ENCODE data around the gene VDAC1.
"Not testable (repeated sequence)": the region's sequence is repeated elsewhere in the genome, so short reads cannot be mapped to it uniquely, and the experiment has no call there.

Gene VDAC1

GRCh38 chr5:134004626-134005416, at the start of gene VDAC1:
Gene VDAC1 (minus strand): TSS chr5:134004975. CDS start chr5:133993012, 11,963 bp downstream.
- DNase-seq = peak; percentile 22 to 42

GRCh38 chr5:134053840-134054338, 49.1 kb upstream of the VDAC1 start:
- DNase-seq = no peak

- DNase-seq = no peak
Measured at GRCh38 chr5:134053314-134053839, 48.6 kb upstream of the VDAC1 start.

GRCh38 chr5:134051305-134051704, 46.5 kb upstream of the VDAC1 start:
- DNase-seq = no peak

GRCh38 chr5:134048864-134049263, 44.1 kb upstream of the VDAC1 start:
- no peak for DNase-seq

GRCh38 chr5:134047687-134048056, 42.9 kb upstream of the VDAC1 start:
- no peak for DNase-seq

- DNase-seq = no peak
Measured at GRCh38 chr5:134046801-134047686, 42.3 kb upstream of the VDAC1 start.

GRCh38 chr5:134046330-134046729, 41.6 kb upstream of the VDAC1 start:
- no peak for DNase-seq

- no peak for DNase-seq
Measured at GRCh38 chr5:134043793-134044792, 39.3 kb upstream of the VDAC1 start.

GRCh38 chr5:134041570-134042411, 37.0 kb upstream of the VDAC1 start:
- no peak for DNase-seq

GRCh38 chr5:134038138-134038537, 33.4 kb upstream of the VDAC1 start:
- DNase-seq = no peak

GRCh38 chr5:134037160-134037559, 32.4 kb upstream of the VDAC1 start:
- DNase-seq = no peak

- no peak for DNase-seq
Measured at GRCh38 chr5:134034326-134034725, 29.6 kb upstream of the VDAC1 start.

GRCh38 chr5:134030303-134030964, 25.7 kb upstream of the VDAC1 start:
- not testable (repeated sequence) for DNase-seq

- DNase-seq = no peak
Measured at GRCh38 chr5:134029156-134029555, 24.4 kb upstream of the VDAC1 start.

- DNase-seq = no peak
Measured at GRCh38 chr5:134028496-134028895, 23.7 kb upstream of the VDAC1 start.

GRCh38 chr5:134027288-134027615, 22.5 kb upstream of the VDAC1 start:
- no peak for DNase-seq

GRCh38 chr5:134026521-134027287, 21.9 kb upstream of the VDAC1 start:
- DNase-seq = peak in 1 of 2 experiments; percentile 9

- DNase-seq = no peak
Measured at GRCh38 chr5:134025786-134026185, 21.0 kb upstream of the VDAC1 start.

GRCh38 chr5:134024811-134025210, 20.0 kb upstream of the VDAC1 start:
- no peak for DNase-seq

Measured in NCI-H1930 (cell line).